DND-41 (cell line): ENCODE data around the gene PPM1F.

Experiments
- CTCF ChIP-seq: IDR thresholded peaks from 2 replicates; pipeline ENCODE4 v1.5.1; 2012; ENCODE audit warnings: borderline replicate concordance, low read length, moderate library complexity, mild to moderate bottlenecking; ENCODE audit not compliant: poor library complexity, severe bottlenecking; ENCODE audit errors: extremely low read depth
- EZH2 ChIP-seq: IDR thresholded peaks from 3 replicates; pipeline ENCODE4 v1.6.1; 2012; ENCODE audit warnings: borderline replicate concordance, low read depth, mild to moderate bottlenecking, moderate library complexity, low read length, inconsistent platforms; ENCODE audit not compliant: severe bottlenecking

DNA sequence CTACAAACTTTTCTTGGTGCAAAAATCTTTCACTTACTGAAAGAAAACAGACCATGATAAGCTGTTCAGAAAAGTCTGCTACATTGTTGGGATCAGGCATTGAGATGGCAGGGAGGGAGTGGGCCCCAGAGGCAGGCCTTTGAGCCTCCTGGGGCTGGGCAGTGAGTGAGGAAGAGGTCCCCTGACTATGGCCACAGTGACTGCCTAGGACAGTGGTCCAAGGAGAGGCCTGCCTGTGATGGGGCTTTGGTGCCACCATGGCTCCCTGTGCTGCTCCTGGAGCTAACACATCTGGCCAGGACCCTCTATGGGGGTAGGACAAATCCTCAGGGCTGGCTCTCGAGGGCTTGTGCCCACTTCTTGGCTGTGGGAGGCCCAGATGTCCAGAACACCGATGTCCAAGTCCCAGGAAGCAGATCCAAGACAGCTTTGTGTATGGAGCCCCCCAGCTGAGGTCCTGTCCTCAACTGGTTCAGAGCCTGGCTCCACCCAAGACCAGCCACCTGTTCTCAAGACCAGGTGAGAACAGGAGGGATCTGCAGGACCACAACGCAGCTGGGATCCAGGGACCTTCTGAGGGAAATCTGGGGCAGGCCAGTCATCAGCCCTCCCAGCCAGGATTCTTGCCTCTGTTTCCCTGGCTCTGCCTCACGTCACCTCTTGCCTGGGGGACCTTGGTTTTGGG is 36.9 kb downstream of the PPM1F start:
- TF ChIP-seq CTCF = no peak
- TF ChIP-seq EZH2 = no peak
